Heart right ventricle (tissue), 16 donors: ENCODE results near the gene MAGT1. TPM values are rescaled to one million over a fixed set of nuclear protein-coding genes. Genes with fewer than 3 reads are reported as not detected.
A peak's percentile ranks its signal among the peaks of the same experiment; 100 is the strongest.
"Not testable (repeated sequence)": the region's sequence is repeated elsewhere in the genome, so short reads cannot be mapped to it uniquely, and the experiment has no call there.

ENCODE experiments used
- ATAC-seq, 8 donors: fragments of 200-7000 bp; cut with Tn5 transposase; one replicate each; pipeline ENCODE4 v1.9.1; 2020; ENCODE audit warnings: mild to moderate bottlenecking in 8 of 8, moderate library complexity in 8 of 8, moderate number of reproducible peaks in 1 of 8
- DNase-seq, 2 donors: peaks; one replicate each; pipeline ENCODE4 v3.0.0-alpha.2; 2020
- H3K27ac ChIP-seq, 10 donors: fragments of 200-600 bp; sonication (generic) in 2 of 10; one replicate each; pipeline versions ENCODE4 v1.5.0 to v1.8.0; 2020 to 2022; ENCODE audit warnings: mild to moderate bottlenecking in 3 of 10
- H3K27me3 ChIP-seq, 7 donors: fragments of 200-600 bp; one replicate each; pipeline ENCODE4 v1.8.0; 2021 to 2022; ENCODE audit warnings: mild to moderate bottlenecking in 2 of 7
- H3K36me3 ChIP-seq, 9 donors: fragments of 200-600 bp; sonication (generic) in 1 of 9; one replicate each; pipeline versions ENCODE4 v1.5.0 to v1.8.0; 2020 to 2022; ENCODE audit warnings: mild to moderate bottlenecking in 2 of 9
- H3K4me1 ChIP-seq, 9 donors: fragments of 200-600 bp; sonication (generic) in 1 of 9; one replicate each; pipeline versions ENCODE4 v1.5.0 to v1.8.0; 2020 to 2022; ENCODE audit warnings: mild to moderate bottlenecking in 4 of 9
- H3K4me3 ChIP-seq, 10 donors: fragments of 200-600 bp; sonication (generic) in 2 of 10; one replicate each; pipeline versions ENCODE4 v1.5.0 to v1.8.0; 2020 to 2022; ENCODE audit warnings: mild to moderate bottlenecking in 7 of 10, moderate library complexity in 2 of 10
- H3K9me3 ChIP-seq, 11 donors: fragments of 200-600 bp in 10 of 11; sonication (generic) in 2 of 11; one replicate each; pipeline versions ENCODE4 v1.5.0 to v1.8.0; 2013 to 2022; ENCODE audit warnings: mild to moderate bottlenecking in 2 of 11, control low read depth in 1 of 11, moderate library complexity in 1 of 11
- CTCF ChIP-seq, 9 donors: fragments of 200-600 bp; sonication (generic) in 2 of 9; IDR thresholded peaks; one replicate each; pipeline versions ENCODE4 v1.5.0 to v1.8.0; 2021 to 2022; ENCODE audit warnings: antibody characterized with exemption in 9 of 9, mild to moderate bottlenecking in 5 of 9, moderate library complexity in 1 of 9
- WGBS, 2 donors: extraction: QIAGEN DNeasy Blood & Tissue Kit; methylation state at CpG; one replicate each; pipeline ENCODE4 v1.1.7; 2013; ENCODE audit warnings: inconsistent platforms in 1 of 2; 5-methylcytosine and 5-hydroxymethylcytosine counted together
- intact Hi-C, 10 donors: fragments of 100-400 bp; cut with DNase I; formaldehyde crosslinking; loops; one replicate each; pipeline versions ENCODE4 v1.11.1 to v1.14.2; 2022
- polyA plus RNA-seq, 2 donors: library from polyadenylated mRNA; stranded (reverse); fragments of 200-250 nt; gene quantifications; one replicate each; pipeline ENCODE4 v1.2.3, GENCODE V29; 2013
- total RNA-seq, 10 donors: library from RNA; stranded (reverse); fragmentation: NEBNext Ultra II Directional in 3 of 10; extraction: Animal tissue kit (Norgen Biotek cat#: 25700) in 3 of 10; gene quantifications; one replicate each; pipeline versions ENCODE4 v1.2.1 to v1.2.4, GENCODE V29; 2021 to 2023
- donor health status: Arrhythmogenic right ventricular cardiomyopathy.
- donor health status: ischemic (EF 13 %, LVEDD 7.1; RV severe dilation, severe dysfunction).
- donor health status: healthy with polysubstance abuse.
- donor health status: DM: no; HTN: yes; CAD: no.
- donor health status: DM: no; HTN: no; CAD: no.
- donor health status: ischemic (EF 25% LVEDD 6.9; RV normal size, moderate dysfunction).
- donor health status: ischemic (EF 25% LVEDD 5.7; RV mildly dilated, moderate dysfunction).
- donor health status: healthy.
- donor health status: DM: yes; HTN: yes; CAD: no.
- donor health status: Ischemic cardiomyopathy.
- donor health status: ischemic (EF 35%, LVEDD 5.7; RV mildly dilated, moderate dysfunction).
- donor health status: nonischemic (EF 11% LVEDD 7.7; RV severe dilation, severe dysfunction).
- donor health status: DM: yes; HTN: yes; CAD: no.
- donor health status: PGD.
- donor health status: ischemic (EF 29% LVEDD 5.4; RV normal size, mild dysfunction).
- donor health status: nonischemic (EF 23%, LVEDD 6.1; RV moderate dilation, normal function).

The MAGT1 gene
- total and polyA plus RNA-seq, 12 donors, result 15.7 to 72.7 (median 51.0) TPM

- H3K27ac ChIP-seq, result peak overlapping the region in 3 of 10 donors; percentile 16 to 30 (median 19)
- H3K4me3 ChIP-seq, result no peak overlapping the region
Observed at GRCh38 chrX:77875372-77875771, 19.9 kb downstream of the MAGT1 start.

GRCh38 chrX:77831544-77831943 is 63.7 kb downstream of the MAGT1 start:
- DNase-seq, H3K27ac ChIP-seq, H3K27me3 ChIP-seq, H3K4me1 ChIP-seq, ATAC-seq, H3K9me3 ChIP-seq, intact Hi-C loops, H3K4me3 ChIP-seq: not testable (repeated sequence)
- H3K36me3 ChIP-seq, result peaks cover 0 to 50% (median 0%) of the 10 kb centered on the region in 9 donors
- WGBS, 2 donors, result 96 to 98% methylated on average over 5 of the region's 5 CpGs

More at GRCh38 chrX:77875372-77875771, 19.9 kb downstream of the MAGT1 start:
- no peak for DNase-seq
- peak in 3 of 8 donors; percentile 55 to 67 (median 66) for ATAC-seq
- Histone ChIP-seq H3K9me3 (no peaks in the 10 kb centered on the region), H3K4me1 (peaks cover 0 to 5% (median 0%) of the 10 kb centered on the region in 9 donors), H3K27me3 (no peaks in the 10 kb centered on the region), H3K36me3 (peaks cover 0 to 46% (median 0%) of the 10 kb centered on the region in 9 donors)
- TF ChIP-seq CTCF (IDR thresholded peaks at IDR 0.05), result no peak
- 61 to 76% methylated on average over 8 of the region's 8 CpGs for WGBS, 2 donors
- intact Hi-C loops, result no loop called here

- intact Hi-C loops, result not testable (repeated sequence)
- peaks cover 0 to 30% (median 0%) of the 10 kb centered on the region in 9 donors for H3K36me3 ChIP-seq
Observed at GRCh38 chrX:77821989-77822388, 73.2 kb downstream of the MAGT1 start.

GRCh38 chrX:77820091-77820727 is 75.0 kb downstream of the MAGT1 start:
- 75 to 80% methylated on average over 9 of the region's 9 CpGs for WGBS, 2 donors
- H3K36me3 ChIP-seq, result peaks cover 0 to 13% (median 0%) of the 10 kb centered on the region in 9 donors
- intact Hi-C loops, result no loop called here
- H3K27me3 ChIP-seq, result no peaks in the 10 kb centered on the region
- H3K9me3 ChIP-seq, result peaks cover 0 to 3% (median 0%) of the 10 kb centered on the region in 11 donors
- H3K4me1 ChIP-seq, result no peaks in the 10 kb centered on the region
- no peak overlapping the region for H3K27ac ChIP-seq
- no peak overlapping the region for H3K4me3 ChIP-seq
- TF ChIP-seq CTCF (IDR thresholded peaks at IDR 0.05), result no peak
- ATAC-seq (no peak), DNase-seq (no peak)

More at GRCh38 chrX:77821989-77822388, 73.2 kb downstream of the MAGT1 start:
- not testable (repeated sequence) for H3K27me3 ChIP-seq, H3K4me3 ChIP-seq, H3K27ac ChIP-seq, H3K9me3 ChIP-seq, DNase-seq, ATAC-seq, H3K4me1 ChIP-seq
- 97 to 100% methylated on average over 2 of the region's 2 CpGs for WGBS, 2 donors

GRCh38 chrX:77814210-77814609 is 81.0 kb downstream of the MAGT1 start:
- peaks cover 0 to 10% (median 0%) of the 10 kb centered on the region in 11 donors for H3K9me3 ChIP-seq
- 92 to 100% methylated on average over 1 of the region's 1 CpG for WGBS, 2 donors
- no peaks in the 10 kb centered on the region for H3K27me3 ChIP-seq
- no peak overlapping the region for H3K4me3 ChIP-seq
- H3K4me1 ChIP-seq, result no peaks in the 10 kb centered on the region
- no peak for TF ChIP-seq CTCF (IDR thresholded peaks at IDR 0.05)
- DNase-seq (no peak), ATAC-seq (no peak)
- no peaks in the 10 kb centered on the region for H3K36me3 ChIP-seq
- H3K27ac ChIP-seq, result no peak overlapping the region
- intact Hi-C loops, result no loop called here
